Astrocyte of the spinal cord (primary cell): ENCODE measurements around the gene OR52B4.
"Not testable (repeated sequence)": the region's sequence is repeated elsewhere in the genome, so short reads cannot be mapped to it uniquely, and the experiment has no call there.

Source experiments
- DNase-seq: peaks from one replicate; pipeline ENCODE4 v3.0.0; 2011; ENCODE audit warnings: low read depth, low spot score
- H3K4me3 ChIP-seq: 2 replicates; pipeline ENCODE4 v1.5.1; 2011; ENCODE audit warnings: low read depth, mild to moderate bottlenecking, low read length, moderate library complexity
- in situ Hi-C: cut with HindIII; loops from 2 replicates; pipeline ENCODE4 v1.10.0; 2017; ENCODE audit warnings: low sequenced_read_pairs
- TF ChIP-seq, protein P1 (sequence below): IDR thresholded peaks from 2 replicates; pipeline ENCODE4 v1.5.1; 2012; ENCODE audit warnings: low read depth, mild to moderate bottlenecking, low read length, inconsistent platforms

Gene OR52B4

DNA sequence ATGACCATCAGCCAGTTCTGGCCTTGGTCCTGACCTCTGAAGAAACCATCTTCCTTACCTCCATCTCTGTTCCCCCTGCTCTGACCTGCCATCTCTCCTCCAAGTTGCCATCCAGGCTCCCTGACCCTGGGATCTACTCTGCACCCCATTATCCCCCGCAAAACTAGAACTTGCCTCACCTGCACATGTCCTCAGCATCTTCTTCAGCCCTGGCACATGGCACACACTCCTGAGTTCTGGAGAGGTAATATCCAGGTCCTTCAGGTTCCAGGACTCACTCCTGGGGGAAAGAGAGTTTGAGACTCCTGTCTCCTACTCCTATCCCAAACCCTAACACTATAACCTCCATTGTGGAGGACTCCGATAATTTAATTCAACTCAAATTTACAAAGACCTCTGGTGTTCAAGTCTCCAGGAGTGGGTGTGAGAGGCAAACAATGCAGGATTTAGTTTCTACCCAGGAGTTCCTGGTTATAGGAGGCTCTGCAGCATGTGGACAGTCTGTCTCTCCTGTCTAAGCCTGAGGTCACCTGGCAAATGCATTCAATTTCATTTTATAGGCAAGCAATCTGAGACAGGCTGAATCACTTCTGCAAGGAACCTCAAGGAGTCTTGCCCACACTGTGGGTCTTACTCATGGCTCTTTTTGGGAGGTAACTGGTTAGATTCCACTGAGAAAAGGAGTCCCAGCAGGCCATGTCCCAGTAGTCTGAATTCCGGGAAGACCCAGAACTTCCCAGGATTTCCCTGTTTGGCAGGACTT, 18.0 kb upstream of the OR52B4 start:
- no peak for DNase-seq
- no peak overlapping the region for H3K4me3 ChIP-seq
- TF ChIP-seq, protein P1, sequence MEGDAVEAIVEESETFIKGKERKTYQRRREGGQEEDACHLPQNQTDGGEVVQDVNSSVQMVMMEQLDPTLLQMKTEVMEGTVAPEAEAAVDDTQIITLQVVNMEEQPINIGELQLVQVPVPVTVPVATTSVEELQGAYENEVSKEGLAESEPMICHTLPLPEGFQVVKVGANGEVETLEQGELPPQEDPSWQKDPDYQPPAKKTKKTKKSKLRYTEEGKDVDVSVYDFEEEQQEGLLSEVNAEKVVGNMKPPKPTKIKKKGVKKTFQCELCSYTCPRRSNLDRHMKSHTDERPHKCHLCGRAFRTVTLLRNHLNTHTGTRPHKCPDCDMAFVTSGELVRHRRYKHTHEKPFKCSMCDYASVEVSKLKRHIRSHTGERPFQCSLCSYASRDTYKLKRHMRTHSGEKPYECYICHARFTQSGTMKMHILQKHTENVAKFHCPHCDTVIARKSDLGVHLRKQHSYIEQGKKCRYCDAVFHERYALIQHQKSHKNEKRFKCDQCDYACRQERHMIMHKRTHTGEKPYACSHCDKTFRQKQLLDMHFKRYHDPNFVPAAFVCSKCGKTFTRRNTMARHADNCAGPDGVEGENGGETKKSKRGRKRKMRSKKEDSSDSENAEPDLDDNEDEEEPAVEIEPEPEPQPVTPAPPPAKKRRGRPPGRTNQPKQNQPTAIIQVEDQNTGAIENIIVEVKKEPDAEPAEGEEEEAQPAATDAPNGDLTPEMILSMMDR: no peak
- in situ Hi-C loops: no loop called here

DNA sequence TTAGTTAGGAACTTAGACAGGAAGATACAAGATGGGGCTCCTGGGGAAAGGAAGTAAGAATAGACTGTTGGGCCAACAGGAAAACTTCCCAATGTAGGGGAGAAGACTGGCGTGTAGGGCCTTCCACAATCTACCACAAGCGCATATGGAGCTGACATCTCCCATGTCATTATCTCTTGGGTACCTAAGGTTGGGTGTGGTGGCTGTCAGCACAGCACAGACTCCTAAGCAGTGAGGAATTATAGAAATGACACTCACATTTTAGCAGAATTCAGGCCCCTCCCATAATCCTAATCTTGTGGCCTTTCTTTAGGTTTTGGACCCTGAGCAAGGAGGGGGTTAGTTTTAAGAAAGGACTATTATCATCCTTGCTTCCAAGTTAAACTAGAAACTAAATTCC, 13.7 kb upstream of the OR52B4 start:
- in situ Hi-C loops: no loop called here
- H3K4me3 ChIP-seq: no peak overlapping the region
- DNase-seq: no peak
- TF ChIP-seq, protein P1: no peak

DNA sequence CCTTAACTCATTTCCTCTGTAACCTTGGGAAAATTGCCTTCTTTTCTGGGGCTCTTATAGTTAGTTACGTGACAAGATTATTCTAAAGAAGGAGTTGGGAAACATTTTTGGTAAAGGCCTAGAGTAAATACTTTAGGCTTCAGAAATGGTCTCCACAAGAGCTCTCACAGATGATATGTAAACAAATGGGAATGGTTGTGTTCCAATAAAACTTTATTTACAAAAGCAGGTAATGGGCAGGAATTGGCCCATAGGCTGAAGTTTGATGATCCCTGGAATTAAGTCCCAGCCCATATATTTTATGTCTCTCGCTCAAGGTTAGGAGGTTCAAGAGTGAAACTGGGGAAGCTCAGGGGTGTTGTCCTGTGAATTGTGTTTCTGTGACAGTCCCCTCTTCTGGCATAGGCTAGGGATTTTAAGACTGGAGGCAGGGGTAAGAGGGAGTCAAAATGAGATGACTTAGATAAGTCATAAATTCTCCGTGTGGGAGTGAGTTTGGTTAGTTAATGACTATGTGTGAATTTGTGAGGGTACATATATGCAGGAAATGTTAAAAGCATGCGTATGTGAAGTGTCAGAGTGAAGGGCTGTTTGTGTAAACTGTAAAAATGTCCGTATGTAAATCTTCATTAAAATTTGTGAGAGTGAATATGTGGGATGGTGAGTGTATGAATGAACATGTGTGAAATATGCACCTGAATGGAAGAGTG, 7.4 kb upstream of the OR52B4 start:
- H3K4me3 ChIP-seq: no peak overlapping the region
- TF ChIP-seq, protein P1: no peak
- DNase-seq: no peak
- in situ Hi-C loops: no loop called here

DNA sequence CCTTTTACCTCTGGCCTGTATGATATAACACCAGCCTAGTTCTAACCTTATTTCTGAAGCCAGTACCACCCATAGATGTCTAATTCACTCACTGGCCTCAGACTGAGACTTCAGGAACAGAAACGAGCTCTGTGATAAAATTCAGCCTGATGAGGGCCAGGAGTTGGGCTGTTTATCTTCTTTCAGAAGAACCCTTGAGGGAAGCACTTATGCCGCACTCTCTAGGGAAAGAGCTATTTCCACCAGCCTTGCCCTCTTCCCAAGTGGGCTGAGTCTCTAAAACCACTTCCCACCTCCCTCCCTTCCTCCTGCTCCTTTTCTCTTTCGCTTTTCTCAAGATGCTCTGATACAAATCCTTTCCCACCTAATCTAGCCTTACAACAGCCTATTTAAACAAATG, 2.0 kb upstream of the OR52B4 start:
- in situ Hi-C loops: no loop called here
- H3K4me3 ChIP-seq: no peak overlapping the region
- TF ChIP-seq, protein P1: no peak
- no peak for DNase-seq

DNA sequence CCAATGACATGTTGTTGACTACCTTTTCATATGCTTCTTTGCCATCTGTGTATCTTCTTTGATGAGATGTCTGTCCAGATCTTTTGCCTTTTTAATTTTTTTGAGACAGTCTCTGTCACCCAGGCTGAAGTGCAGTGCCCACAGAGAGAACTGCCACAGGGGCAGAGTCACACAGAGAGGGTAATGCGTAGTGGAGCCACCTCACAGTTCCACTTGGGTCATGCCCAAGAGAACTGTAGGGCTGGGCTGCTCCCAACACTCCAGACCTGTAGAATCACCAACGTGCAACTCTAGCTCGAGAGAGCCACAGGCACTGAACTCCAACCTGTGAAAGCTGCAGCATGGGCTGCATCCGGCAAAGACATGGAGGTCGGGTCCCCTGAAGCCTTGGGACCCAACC, 20.0 kb downstream of the OR52B4 start:
- in situ Hi-C loops, H3K4me3 ChIP-seq, DNase-seq: not testable (repeated sequence)

DNA sequence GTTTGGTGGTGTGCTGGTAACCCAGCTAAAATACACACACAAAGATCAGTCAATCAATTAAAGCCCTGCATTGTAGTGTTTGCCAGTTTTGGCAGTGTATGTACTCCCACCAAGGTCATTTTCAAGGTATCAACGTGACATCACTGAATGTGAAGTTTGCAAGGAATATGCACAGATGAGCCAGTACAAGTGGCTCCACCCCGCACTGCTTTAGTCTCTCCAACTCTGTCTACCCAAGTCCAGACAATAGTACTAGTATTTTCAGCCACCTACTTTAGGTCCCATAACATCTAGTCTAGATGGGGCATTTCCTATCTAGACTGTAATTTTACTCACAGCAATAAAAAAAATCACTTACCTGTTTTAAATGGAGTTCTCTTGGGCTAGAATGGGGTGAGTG, 22.8 kb downstream of the OR52B4 start:
- in situ Hi-C loops, DNase-seq, H3K4me3 ChIP-seq: not testable (repeated sequence)

DNA sequence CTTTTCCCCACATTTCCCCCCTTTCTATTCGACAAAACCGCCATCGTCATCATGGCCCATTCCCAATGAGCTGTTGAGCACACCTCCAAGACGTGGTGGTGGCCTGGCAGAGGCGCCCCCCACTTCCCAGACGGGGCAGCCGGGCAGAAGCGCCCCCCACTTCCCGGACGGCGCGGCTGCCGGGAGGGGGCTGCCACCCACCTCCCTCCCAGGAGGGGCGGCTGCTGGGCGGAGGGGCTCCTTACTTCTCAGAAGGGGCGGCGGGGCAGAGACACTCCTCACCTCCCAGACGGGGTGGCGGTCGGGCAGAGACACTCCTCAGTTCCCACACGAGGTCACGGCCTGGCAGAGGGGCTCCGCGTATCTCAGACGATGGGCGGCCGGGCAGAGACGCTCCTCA, 33.8 kb downstream of the OR52B4 start:
- H3K4me3 ChIP-seq, in situ Hi-C loops, DNase-seq: not testable (repeated sequence)
